ENCODE measurements around the gene SPATA1. TPM values are rescaled to one million over a fixed set of nuclear protein-coding genes. Genes with fewer than 3 reads are reported as not detected.

Gene SPATA1
- total RNA-seq, 1 donor from 2014 or later = 1.5 TPM

DNA sequence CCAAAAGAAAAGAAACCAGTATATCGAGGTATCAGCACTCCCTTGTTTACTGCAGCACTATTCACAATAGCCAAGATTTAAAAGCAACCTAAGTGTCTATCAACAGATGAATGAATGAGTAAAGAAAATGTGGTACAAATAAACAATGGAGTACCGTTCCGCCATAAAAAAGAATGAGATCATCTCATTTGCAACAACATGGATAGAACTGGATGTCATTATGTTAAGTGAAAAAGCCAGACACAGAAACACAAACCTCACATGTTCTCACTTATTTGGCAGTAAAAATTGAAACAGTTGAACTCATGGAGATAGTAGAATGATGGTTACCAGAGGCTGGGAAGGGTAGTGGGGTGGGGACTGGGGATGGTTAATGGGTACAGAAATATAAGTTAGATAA is 4.5 kb downstream of the SPATA1 start:
- no peak for TF ChIP-seq CTCF (conservative IDR thresholded peaks at IDR 0.05)
- peaks cover 20% of the 10 kb centered on the region for H3K36me3 Mint-ChIP-seq (ENCODE audit: low read depth)
- no peaks in the 10 kb centered on the region for H3K27me3 Mint-ChIP-seq (ENCODE audit: low read depth)
- H3K9me3 Mint-ChIP-seq = peaks cover 10% of the 10 kb centered on the region
- no peak for DNase-seq (ENCODE audit: low read depth, low spot score)
- H3K4me3 Mint-ChIP-seq = no peak overlapping the region
- no peak overlapping the region for H3K27ac Mint-ChIP-seq (ENCODE audit: unreplicated experiment)
- no peaks in the 10 kb centered on the region for H3K4me1 Mint-ChIP-seq

- Mint-ChIP-seq H3K27ac (ENCODE audit: unreplicated experiment) (no peak overlapping the region), H3K36me3 (ENCODE audit: low read depth) (no peaks in the 10 kb centered on the region), H3K4me3 (no peak overlapping the region), H3K4me1 (no peaks in the 10 kb centered on the region), H3K9me3 (no peaks in the 10 kb centered on the region), H3K27me3 (ENCODE audit: low read depth) (no peaks in the 10 kb centered on the region)
- no peak for DNase-seq (ENCODE audit: low read depth, low spot score)
- TF ChIP-seq CTCF (conservative IDR thresholded peaks at IDR 0.05) = no peak
Observed at GRCh38 chr1:84524590-84524989, 18.4 kb downstream of the SPATA1 start.

- Mint-ChIP-seq H3K27me3 (ENCODE audit: low read depth) (no peaks in the 10 kb centered on the region), H3K4me3 (no peak overlapping the region), H3K36me3 (ENCODE audit: low read depth) (no peaks in the 10 kb centered on the region), H3K27ac (ENCODE audit: unreplicated experiment) (no peak overlapping the region), H3K9me3 (no peaks in the 10 kb centered on the region), H3K4me1 (no peaks in the 10 kb centered on the region)
- no peak for DNase-seq (ENCODE audit: low read depth, low spot score)
- no peak for TF ChIP-seq CTCF (conservative IDR thresholded peaks at IDR 0.05)
Observed at GRCh38 chr1:84525779-84526178, 19.6 kb downstream of the SPATA1 start.

DNA sequence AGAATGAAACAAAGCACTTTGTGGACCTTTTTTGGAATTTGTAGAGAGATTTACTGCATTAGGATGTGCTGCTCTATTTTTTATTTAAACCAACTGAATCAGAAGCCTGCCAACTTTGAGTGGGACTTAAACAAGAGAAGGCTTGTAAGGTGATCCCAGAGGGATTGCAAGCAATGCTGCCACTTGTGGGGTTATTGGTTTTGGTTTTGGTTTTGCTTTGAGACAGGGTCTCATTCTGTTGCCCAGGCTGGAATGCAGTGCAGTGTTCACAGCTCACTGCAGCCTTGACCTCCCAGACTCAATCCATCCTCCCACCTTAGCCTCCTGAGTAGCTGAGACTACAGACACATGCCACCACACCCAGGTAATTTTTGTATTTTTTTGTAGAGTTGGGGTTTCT is 32.4 kb downstream of the SPATA1 start:
- DNase-seq (ENCODE audit: low read depth, low spot score) = no peak
- no peak overlapping the region for H3K27ac Mint-ChIP-seq (ENCODE audit: unreplicated experiment)
- TF ChIP-seq CTCF (conservative IDR thresholded peaks at IDR 0.05) = no peak
- H3K36me3 Mint-ChIP-seq (ENCODE audit: low read depth) = no peaks in the 10 kb centered on the region
- no peak overlapping the region for H3K4me3 Mint-ChIP-seq
- H3K9me3 Mint-ChIP-seq = no peaks in the 10 kb centered on the region
- H3K27me3 Mint-ChIP-seq (ENCODE audit: low read depth) = no peaks in the 10 kb centered on the region
- no peaks in the 10 kb centered on the region for H3K4me1 Mint-ChIP-seq

DNA sequence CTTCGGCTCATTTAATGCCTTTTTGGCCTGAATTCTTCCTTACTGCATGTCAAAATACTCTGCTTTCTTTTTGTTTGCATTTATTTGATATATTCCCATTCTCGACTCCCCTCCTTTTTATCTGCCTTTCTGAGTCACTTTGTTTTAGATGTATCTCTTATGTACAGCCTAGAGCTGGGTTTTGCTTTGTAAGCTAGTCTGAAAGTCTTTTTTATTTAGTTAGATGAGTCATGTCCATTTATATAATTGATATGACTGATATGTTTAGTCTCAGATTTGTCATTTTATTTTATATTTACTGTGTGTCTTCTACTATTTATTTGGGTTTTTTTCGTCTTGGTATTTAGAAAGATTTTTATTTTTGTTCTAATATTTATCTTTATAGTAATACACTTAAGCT is 33.8 kb downstream of the SPATA1 start:
- DNase-seq (ENCODE audit: low read depth, low spot score) = no peak
- no peak for TF ChIP-seq CTCF (conservative IDR thresholded peaks at IDR 0.05)
- no peaks in the 10 kb centered on the region for H3K4me1 Mint-ChIP-seq
- H3K9me3 Mint-ChIP-seq = no peaks in the 10 kb centered on the region
- no peak overlapping the region for H3K4me3 Mint-ChIP-seq
- H3K36me3 Mint-ChIP-seq (ENCODE audit: low read depth) = no peaks in the 10 kb centered on the region
- H3K27me3 Mint-ChIP-seq (ENCODE audit: low read depth) = no peaks in the 10 kb centered on the region
- no peak overlapping the region for H3K27ac Mint-ChIP-seq (ENCODE audit: unreplicated experiment)

DNA sequence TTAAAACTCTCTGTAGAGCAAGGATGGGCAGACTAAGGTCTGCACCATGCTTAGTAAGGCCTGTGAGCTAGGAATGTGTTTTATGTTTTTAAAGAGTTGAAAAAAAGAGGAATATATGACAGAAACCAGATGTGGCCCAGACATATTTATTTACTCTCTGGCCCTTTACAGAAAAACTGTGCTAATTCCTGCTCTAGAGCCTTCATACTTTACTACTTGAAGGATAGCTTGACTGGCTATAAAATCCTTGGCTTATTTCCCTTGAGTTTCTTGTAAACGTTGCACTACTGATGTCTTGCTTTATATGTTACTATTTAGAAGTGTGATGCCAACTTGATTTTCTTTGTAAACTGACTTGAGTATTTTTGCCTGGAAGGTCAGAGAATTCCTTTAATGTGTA is 34.6 kb downstream of the SPATA1 start:
- Mint-ChIP-seq H3K4me1 (no peaks in the 10 kb centered on the region), H3K27me3 (ENCODE audit: low read depth) (no peaks in the 10 kb centered on the region), H3K4me3 (no peak overlapping the region), H3K27ac (ENCODE audit: unreplicated experiment) (no peak overlapping the region), H3K9me3 (no peaks in the 10 kb centered on the region), H3K36me3 (ENCODE audit: low read depth) (no peaks in the 10 kb centered on the region)
- no peak for DNase-seq (ENCODE audit: low read depth, low spot score)
- no peak for TF ChIP-seq CTCF (conservative IDR thresholded peaks at IDR 0.05)
